SK-N-SH (cell line): ENCODE results near the gene KRT37. TPM values are rescaled to one million over a fixed set of nuclear protein-coding genes. Genes with fewer than 3 reads are reported as not detected.

Source experiments
- CTCF ChIA-PET: fragments of 300-600, 350-600 bp; formaldehyde crosslinking; extraction: SDS; loops from one replicate; lab custom pipeline; 2021; lab: Yijun Ruan, JAX
- POLR2A ChIA-PET: fragments of 350-600 bp; sonication (Branson Sonifier 250); formaldehyde crosslinking; extraction: SDS; loops from one replicate; lab custom pipeline; 2020; ENCODE audit warnings: antibody characterized with exemption, inconsistent platforms; lab: Yijun Ruan, JAX
- DNase-seq: peaks from one replicate; pipeline ENCODE4 v3.0.0; 2012
- H2AFZ ChIP-seq: fragments of 200-600 bp; sonication (generic); 2 replicates; pipeline ENCODE4 v1.8.1; 2016; ENCODE audit warnings: antibody characterized with exemption, mild to moderate bottlenecking, low read depth
- H3F3A ChIP-seq: fragments of 200-600 bp; sonication (generic); replicated peaks from 2 replicates; pipeline ENCODE3; 2016; ENCODE audit warnings: antibody characterized with exemption, mild to moderate bottlenecking; ENCODE audit not compliant: insufficient read depth
- H3K27ac ChIP-seq, 2 experiments: fragments of 200-500 bp in 1 of 2; fragments of 200-600 bp in 1 of 2; sonication (Bioruptor generic) in 1 of 2; sonication (generic), shearing (Covaris generic) in 1 of 2; 2 replicates each; pipeline versions ENCODE4 v1.5.1 to v1.6.1; 2014 to 2016; ENCODE audit warnings: low read depth in 2 of 2, inconsistent platforms in 1 of 2, low read length in 1 of 2, mild to moderate bottlenecking in 1 of 2, mixed read lengths in 1 of 2
- H3K27me3 ChIP-seq: fragments of 200-600 bp; sonication (generic), shearing (Covaris generic); 2 replicates; pipeline ENCODE4 v1.6.1; 2016; ENCODE audit warnings: mixed run types; ENCODE audit not compliant: insufficient read depth
- H3K36me3 ChIP-seq, 2 experiments: fragments of 200-500 bp in 1 of 2; fragments of 200-600 bp in 1 of 2; sonication (Bioruptor generic) in 1 of 2; sonication (generic) in 1 of 2; replicated peaks in 1 of 2; 2 replicates each; pipeline versions ENCODE3 to v1.5.1; 2014 to 2016; ENCODE audit warnings: low read length in 1 of 2, mild to moderate bottlenecking in 1 of 2; ENCODE audit not compliant: insufficient read depth in 2 of 2, control insufficient read depth in 1 of 2
- H3K4me1 ChIP-seq, 2 experiments: fragments of 200-500 bp in 1 of 2; fragments of 200-600 bp in 1 of 2; sonication (Bioruptor generic) in 1 of 2; sonication (generic), shearing (Covaris generic) in 1 of 2; 2 replicates each; pipeline versions ENCODE4 v1.5.1 to v1.6.1; 2014 to 2016; ENCODE audit warnings: low read depth in 1 of 2, low read length in 1 of 2, mixed run types in 1 of 2; ENCODE audit not compliant: insufficient read depth in 2 of 2, control insufficient read depth in 1 of 2
- H3K4me2 ChIP-seq: fragments of 200-600 bp; sonication (generic), shearing (Covaris generic); 2 replicates; pipeline ENCODE4 v1.6.1; 2017; ENCODE audit warnings: mixed run types
- H3K4me3 ChIP-seq, 2 experiments: fragments of 200-500 bp in 1 of 2; fragments of 200-600 bp in 1 of 2; sonication (Bioruptor generic) in 1 of 2; sonication (generic), shearing (Covaris generic) in 1 of 2; 2 replicates each; pipeline versions ENCODE4 v1.5.1 to v1.8.1; 2014 to 2016; ENCODE audit warnings: low read depth in 2 of 2, inconsistent platforms in 1 of 2, low read length in 1 of 2, mild to moderate bottlenecking in 1 of 2, mixed read lengths in 1 of 2, moderate library complexity in 1 of 2
- H3K79me2 ChIP-seq: fragments of 200-600 bp; sonication (generic); 2 replicates; pipeline ENCODE4 v1.8.1; 2017; ENCODE audit warnings: mild to moderate bottlenecking; ENCODE audit not compliant: insufficient read depth
- H3K9ac ChIP-seq: fragments of 200-600 bp; sonication (generic); 2 replicates; pipeline ENCODE4 v1.6.1; 2017; ENCODE audit warnings: mixed run types
- H3K9me2 ChIP-seq: fragments of 200-600 bp; sonication (generic); 2 replicates; pipeline ENCODE4 v1.6.1; 2017; ENCODE audit warnings: mixed run types
- H3K9me3 ChIP-seq: fragments of 200-600 bp; sonication (generic); 2 replicates; pipeline ENCODE4 v1.6.1; 2017; ENCODE audit warnings: mixed run types, mild to moderate bottlenecking, moderate library complexity
- H4K20me1 ChIP-seq: fragments of 200-600 bp; sonication (generic); 2 replicates; pipeline ENCODE4 v1.6.1; 2017; ENCODE audit warnings: mild to moderate bottlenecking, mixed run types; ENCODE audit not compliant: insufficient read depth
- ELF1 ChIP-seq: IDR thresholded peaks from 2 replicates; pipeline ENCODE4 v1.4.0; 2012
- EP300 ChIP-seq, 2 experiments: IDR thresholded peaks; 2 replicates each; pipeline versions ENCODE4 v1.4.0 to v1.6.1; 2012; ENCODE audit warnings: borderline replicate concordance in 1 of 2, low read depth in 1 of 2, low read length in 1 of 2
- FOSL2 ChIP-seq: IDR thresholded peaks from 2 replicates; pipeline ENCODE4 v1.4.0; 2012; ENCODE audit warnings: low read depth, mild to moderate bottlenecking, moderate library complexity, borderline replicate concordance
- FOXJ3 ChIP-seq: sonication (generic); formaldehyde crosslinking; IDR thresholded peaks from 2 replicates; pipeline ENCODE4 v1.5.1; 2020; ENCODE audit warnings: mild to moderate bottlenecking, missing genetic modification reagents
- POLR2AphosphoS5 ChIP-seq: IDR thresholded peaks from 2 replicates; pipeline ENCODE4 v1.6.1; 2012; ENCODE audit warnings: low read depth, low read length
- RAD21 ChIP-seq: IDR thresholded peaks from 2 replicates; pipeline ENCODE4 v1.6.1; 2012; ENCODE audit warnings: mild to moderate bottlenecking, low read length
- RXRA ChIP-seq: IDR thresholded peaks from 2 replicates; pipeline ENCODE4 v1.4.0; 2012; ENCODE audit warnings: low read depth, mild to moderate bottlenecking, borderline replicate concordance
- SMC3 ChIP-seq: IDR thresholded peaks from 2 replicates; pipeline ENCODE4 v1.6.1; 2012; ENCODE audit warnings: low read depth, low read length, improper control_type of control experiment
- TAF1 ChIP-seq: IDR thresholded peaks from 2 replicates; pipeline ENCODE4 v1.6.1; 2012; ENCODE audit warnings: low read depth, mild to moderate bottlenecking, low read length, moderate library complexity, borderline replicate concordance
- TCF12 ChIP-seq: IDR thresholded peaks from 2 replicates; pipeline ENCODE4 v1.4.0; 2012
- WGBS: methylation state at CpG from one replicate; pipeline ENCODE4 v1.1.6; 2017; ENCODE audit warnings: low lambda C conversion rate; 5-methylcytosine and 5-hydroxymethylcytosine counted together
- polyA plus RNA-seq, 3 experiments: library from polyadenylated mRNA; depleted of rRNA; stranded (reverse); fragments of >200 nt; gene quantifications; 2 replicates each; pipeline ENCODE4 v1.2.3, GENCODE V29; 2012
- TF ChIP-seq, protein P1 (sequence below): fragments of 150-350 bp; IDR thresholded peaks from 2 replicates; pipeline ENCODE4 v1.6.1; 2017; ENCODE audit warnings: antibody characterized with exemption, low read length, low read depth, borderline replicate concordance
- TF ChIP-seq, protein P2 (sequence below): fragments of 200-600 bp; sonication (generic); IDR thresholded peaks from 2 replicates; pipeline ENCODE4 v1.6.1; 2017; ENCODE audit warnings: antibody characterized with exemption, mild to moderate bottlenecking, moderate library complexity
- TF ChIP-seq, protein P3 (sequence below): IDR thresholded peaks from 2 replicates; pipeline ENCODE4 v1.4.0; 2012; ENCODE audit warnings: low read depth, borderline replicate concordance
- TF ChIP-seq, protein P4 (sequence below): IDR thresholded peaks from 2 replicates; pipeline ENCODE4; 2012
- TF ChIP-seq, protein P5 (sequence below): IDR thresholded peaks from 2 replicates; pipeline ENCODE4 v1.4.0; 2012; ENCODE audit warnings: low read depth

KRT37 gene
- polyA plus RNA-seq, 1 of the 3 experiments (the other 2 are of a cell fraction): not detected

DNA sequence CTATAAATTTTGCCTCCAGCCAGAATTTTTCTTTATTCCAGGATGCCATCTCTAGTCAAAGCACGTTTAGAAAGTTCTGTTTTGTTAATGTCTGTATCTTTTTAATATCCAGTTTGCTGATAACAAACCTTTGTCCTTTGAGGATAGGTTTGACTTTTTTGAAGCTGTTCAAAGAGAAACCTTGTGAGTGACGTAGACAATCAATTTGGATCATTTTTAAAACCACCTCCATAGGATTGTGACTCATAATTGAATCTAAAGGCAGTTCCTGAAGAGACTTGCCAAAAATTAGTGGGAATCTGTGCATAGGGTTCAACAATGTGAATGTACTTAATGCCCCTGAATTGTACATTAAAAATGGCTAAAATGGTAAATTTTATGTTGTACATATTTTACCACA lies 32.9 kb downstream of the KRT37 start:
- no peak overlapping the region for H2AFZ ChIP-seq
- 31% methylated on average over 2 of the region's 2 CpGs for WGBS
- TF ChIP-seq FOSL2: no peak
- no peak for TF ChIP-seq RAD21
- TF ChIP-seq, protein P1, sequence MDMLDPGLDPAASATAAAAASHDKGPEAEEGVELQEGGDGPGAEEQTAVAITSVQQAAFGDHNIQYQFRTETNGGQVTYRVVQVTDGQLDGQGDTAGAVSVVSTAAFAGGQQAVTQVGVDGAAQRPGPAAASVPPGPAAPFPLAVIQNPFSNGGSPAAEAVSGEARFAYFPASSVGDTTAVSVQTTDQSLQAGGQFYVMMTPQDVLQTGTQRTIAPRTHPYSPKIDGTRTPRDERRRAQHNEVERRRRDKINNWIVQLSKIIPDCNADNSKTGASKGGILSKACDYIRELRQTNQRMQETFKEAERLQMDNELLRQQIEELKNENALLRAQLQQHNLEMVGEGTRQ: no peak
- TF ChIP-seq ELF1: no peak
- TF ChIP-seq POLR2AphosphoS5: no peak
- no peak for TF ChIP-seq SMC3
- TF ChIP-seq, protein P2, sequence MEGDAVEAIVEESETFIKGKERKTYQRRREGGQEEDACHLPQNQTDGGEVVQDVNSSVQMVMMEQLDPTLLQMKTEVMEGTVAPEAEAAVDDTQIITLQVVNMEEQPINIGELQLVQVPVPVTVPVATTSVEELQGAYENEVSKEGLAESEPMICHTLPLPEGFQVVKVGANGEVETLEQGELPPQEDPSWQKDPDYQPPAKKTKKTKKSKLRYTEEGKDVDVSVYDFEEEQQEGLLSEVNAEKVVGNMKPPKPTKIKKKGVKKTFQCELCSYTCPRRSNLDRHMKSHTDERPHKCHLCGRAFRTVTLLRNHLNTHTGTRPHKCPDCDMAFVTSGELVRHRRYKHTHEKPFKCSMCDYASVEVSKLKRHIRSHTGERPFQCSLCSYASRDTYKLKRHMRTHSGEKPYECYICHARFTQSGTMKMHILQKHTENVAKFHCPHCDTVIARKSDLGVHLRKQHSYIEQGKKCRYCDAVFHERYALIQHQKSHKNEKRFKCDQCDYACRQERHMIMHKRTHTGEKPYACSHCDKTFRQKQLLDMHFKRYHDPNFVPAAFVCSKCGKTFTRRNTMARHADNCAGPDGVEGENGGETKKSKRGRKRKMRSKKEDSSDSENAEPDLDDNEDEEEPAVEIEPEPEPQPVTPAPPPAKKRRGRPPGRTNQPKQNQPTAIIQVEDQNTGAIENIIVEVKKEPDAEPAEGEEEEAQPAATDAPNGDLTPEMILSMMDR: no peak
- TF ChIP-seq, protein P3, sequence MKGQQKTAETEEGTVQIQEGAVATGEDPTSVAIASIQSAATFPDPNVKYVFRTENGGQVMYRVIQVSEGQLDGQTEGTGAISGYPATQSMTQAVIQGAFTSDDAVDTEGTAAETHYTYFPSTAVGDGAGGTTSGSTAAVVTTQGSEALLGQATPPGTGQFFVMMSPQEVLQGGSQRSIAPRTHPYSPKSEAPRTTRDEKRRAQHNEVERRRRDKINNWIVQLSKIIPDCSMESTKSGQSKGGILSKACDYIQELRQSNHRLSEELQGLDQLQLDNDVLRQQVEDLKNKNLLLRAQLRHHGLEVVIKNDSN: no peak
- TF ChIP-seq, protein P4, sequence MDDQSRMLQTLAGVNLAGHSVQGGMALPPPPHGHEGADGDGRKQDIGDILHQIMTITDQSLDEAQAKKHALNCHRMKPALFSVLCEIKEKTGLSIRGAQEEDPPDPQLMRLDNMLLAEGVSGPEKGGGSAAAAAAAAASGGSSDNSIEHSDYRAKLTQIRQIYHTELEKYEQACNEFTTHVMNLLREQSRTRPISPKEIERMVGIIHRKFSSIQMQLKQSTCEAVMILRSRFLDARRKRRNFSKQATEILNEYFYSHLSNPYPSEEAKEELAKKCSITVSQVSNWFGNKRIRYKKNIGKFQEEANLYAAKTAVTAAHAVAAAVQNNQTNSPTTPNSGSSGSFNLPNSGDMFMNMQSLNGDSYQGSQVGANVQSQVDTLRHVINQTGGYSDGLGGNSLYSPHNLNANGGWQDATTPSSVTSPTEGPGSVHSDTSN: no peak
- TF ChIP-seq FOXJ3: no peak
- no peak for DNase-seq
- no peaks in the 10 kb centered on the region for H3K27me3 ChIP-seq
- H3K9ac ChIP-seq: no peak overlapping the region
- no peaks in the 10 kb centered on the region for H3K9me3 ChIP-seq
- no peaks in the 10 kb centered on the region for H3K9me2 ChIP-seq
- no peaks in the 10 kb centered on the region for H4K20me1 ChIP-seq
- POLR2A ChIA-PET: no interaction called here
- CTCF ChIA-PET: interaction anchor here (1.6 to 2.3 kb wide), 2 partner anchors 14 to 158 kb away, joined by 7 to 14 read pairs; no protein-coding TSS in a partner anchor
- no peaks in the 10 kb centered on the region for H3K36me3 ChIP-seq
- peaks cover 0 to 4% of the 10 kb centered on the region in 2 experiments; a peak in 1 of 4 replicates for H3K4me1 ChIP-seq
- no peaks in the 10 kb centered on the region for H3K79me2 ChIP-seq
- H3K4me3 ChIP-seq: no peak overlapping the region
- H3F3A ChIP-seq: no peaks in the 10 kb centered on the region
- no peak overlapping the region for H3K27ac ChIP-seq
- no peak overlapping the region for H3K4me2 ChIP-seq

DNA sequence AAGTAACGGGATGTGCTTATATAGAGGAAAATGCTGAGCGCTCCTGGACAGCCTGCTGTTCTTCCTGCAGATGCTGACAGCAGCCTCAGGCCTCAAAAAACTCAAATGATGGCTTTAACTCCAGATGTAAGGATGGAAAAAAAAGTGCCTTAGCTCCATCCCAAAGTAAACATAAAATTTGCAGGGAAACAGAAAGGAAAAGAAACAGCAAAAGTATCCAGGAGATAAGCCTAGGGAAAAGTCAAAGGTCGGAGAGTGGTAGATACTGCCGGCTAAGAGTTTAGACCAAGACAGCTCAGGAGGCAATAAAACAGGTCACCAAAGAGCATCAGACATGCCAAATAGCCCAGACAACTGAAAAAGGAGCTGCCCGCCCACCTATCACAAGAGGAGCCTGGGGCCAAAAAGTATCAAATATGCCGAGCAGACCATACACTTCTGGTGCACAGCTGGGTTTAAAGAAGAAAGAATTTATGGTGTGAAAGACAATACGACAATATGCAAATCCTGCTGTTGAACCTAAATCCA lies 33.9 kb downstream of the KRT37 start:
- TF ChIP-seq TCF12: no peak
- TF ChIP-seq TAF1: no peak
- TF ChIP-seq, protein P5, sequence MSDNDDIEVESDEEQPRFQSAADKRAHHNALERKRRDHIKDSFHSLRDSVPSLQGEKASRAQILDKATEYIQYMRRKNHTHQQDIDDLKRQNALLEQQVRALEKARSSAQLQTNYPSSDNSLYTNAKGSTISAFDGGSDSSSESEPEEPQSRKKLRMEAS: no peak
- TF ChIP-seq EP300 (IDR thresholded peaks at IDR 0.05; ENCODE audit: borderline replicate concordance in 1 of 2, low read depth in 1 of 2, low read length in 1 of 2): no peak
- TF ChIP-seq, protein P1: no peak
- TF ChIP-seq RXRA: no peak
- no peaks in the 10 kb centered on the region for H3K36me3 ChIP-seq
- H3K27ac ChIP-seq: no peak overlapping the region
- peaks cover 0 to 4% of the 10 kb centered on the region in 2 experiments; a peak in 1 of 4 replicates for H3K4me1 ChIP-seq
- no peak overlapping the region for H2AFZ ChIP-seq
- 76% methylated on average over 7 of the region's 7 CpGs for WGBS
- no peaks in the 10 kb centered on the region for H3K79me2 ChIP-seq
- ChIA-PET CTCF (interaction anchor here (1.6 to 2.3 kb wide), 2 partner anchors 15 to 159 kb away, joined by 7 to 14 read pairs; no protein-coding TSS in a partner anchor), POLR2A (no interaction called here)
- no peak for DNase-seq
- H4K20me1 ChIP-seq: no peaks in the 10 kb centered on the region
- H3K9me3 ChIP-seq: no peaks in the 10 kb centered on the region
- H3F3A ChIP-seq: no peaks in the 10 kb centered on the region
- H3K4me3 ChIP-seq: no peak overlapping the region
- no peaks in the 10 kb centered on the region for H3K27me3 ChIP-seq
- H3K9ac ChIP-seq: no peak overlapping the region
- no peaks in the 10 kb centered on the region for H3K9me2 ChIP-seq
- no peak overlapping the region for H3K4me2 ChIP-seq
